ENCODE data around the gene TMPRSS11D.

DNA sequence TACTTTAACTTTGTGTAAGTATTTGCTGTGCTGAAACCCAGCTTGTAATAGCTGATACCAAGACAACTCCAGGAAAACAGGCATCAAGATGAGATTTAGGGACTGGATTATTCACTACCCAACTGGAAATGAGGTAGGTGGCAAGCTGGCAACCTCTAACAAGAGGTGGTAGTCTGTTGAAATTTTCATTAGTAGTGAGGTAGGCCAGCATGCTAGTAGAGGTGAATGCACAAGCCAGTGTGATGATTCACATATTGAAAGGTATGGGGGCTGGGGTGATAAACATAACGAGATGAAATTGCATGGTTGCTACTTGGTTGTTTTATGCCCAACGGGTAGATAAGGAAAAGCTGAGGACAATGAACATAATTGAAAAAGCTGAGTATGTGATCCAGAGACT, 8.5 kb upstream of the TMPRSS11D start:
- TF ChIP-seq, protein P1, sequence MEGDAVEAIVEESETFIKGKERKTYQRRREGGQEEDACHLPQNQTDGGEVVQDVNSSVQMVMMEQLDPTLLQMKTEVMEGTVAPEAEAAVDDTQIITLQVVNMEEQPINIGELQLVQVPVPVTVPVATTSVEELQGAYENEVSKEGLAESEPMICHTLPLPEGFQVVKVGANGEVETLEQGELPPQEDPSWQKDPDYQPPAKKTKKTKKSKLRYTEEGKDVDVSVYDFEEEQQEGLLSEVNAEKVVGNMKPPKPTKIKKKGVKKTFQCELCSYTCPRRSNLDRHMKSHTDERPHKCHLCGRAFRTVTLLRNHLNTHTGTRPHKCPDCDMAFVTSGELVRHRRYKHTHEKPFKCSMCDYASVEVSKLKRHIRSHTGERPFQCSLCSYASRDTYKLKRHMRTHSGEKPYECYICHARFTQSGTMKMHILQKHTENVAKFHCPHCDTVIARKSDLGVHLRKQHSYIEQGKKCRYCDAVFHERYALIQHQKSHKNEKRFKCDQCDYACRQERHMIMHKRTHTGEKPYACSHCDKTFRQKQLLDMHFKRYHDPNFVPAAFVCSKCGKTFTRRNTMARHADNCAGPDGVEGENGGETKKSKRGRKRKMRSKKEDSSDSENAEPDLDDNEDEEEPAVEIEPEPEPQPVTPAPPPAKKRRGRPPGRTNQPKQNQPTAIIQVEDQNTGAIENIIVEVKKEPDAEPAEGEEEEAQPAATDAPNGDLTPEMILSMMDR (conservative IDR thresholded peaks at IDR 0.05; ENCODE audit: low read length), result no peak
- TF ChIP-seq EZH2phosphoT487 (IDR thresholded peaks at IDR 0.05; ENCODE audit: borderline replicate concordance, low read depth, low read length), result no peak
